DMS153 treated with DMSO at 0.1 percent for 48 hours (cell line): ENCODE results near the gene ANKS1B.
"Not testable (repeated sequence)": the region's sequence is repeated elsewhere in the genome, so short reads cannot be mapped to it uniquely, and the experiment has no call there.

Experiments
- DNase-seq: peaks from one replicate; lab custom pipeline; 2025; ENCODE audit not compliant: unreplicated experiment; lab: John Stamatoyannopoulos, UW

Gene ANKS1B

DNA sequence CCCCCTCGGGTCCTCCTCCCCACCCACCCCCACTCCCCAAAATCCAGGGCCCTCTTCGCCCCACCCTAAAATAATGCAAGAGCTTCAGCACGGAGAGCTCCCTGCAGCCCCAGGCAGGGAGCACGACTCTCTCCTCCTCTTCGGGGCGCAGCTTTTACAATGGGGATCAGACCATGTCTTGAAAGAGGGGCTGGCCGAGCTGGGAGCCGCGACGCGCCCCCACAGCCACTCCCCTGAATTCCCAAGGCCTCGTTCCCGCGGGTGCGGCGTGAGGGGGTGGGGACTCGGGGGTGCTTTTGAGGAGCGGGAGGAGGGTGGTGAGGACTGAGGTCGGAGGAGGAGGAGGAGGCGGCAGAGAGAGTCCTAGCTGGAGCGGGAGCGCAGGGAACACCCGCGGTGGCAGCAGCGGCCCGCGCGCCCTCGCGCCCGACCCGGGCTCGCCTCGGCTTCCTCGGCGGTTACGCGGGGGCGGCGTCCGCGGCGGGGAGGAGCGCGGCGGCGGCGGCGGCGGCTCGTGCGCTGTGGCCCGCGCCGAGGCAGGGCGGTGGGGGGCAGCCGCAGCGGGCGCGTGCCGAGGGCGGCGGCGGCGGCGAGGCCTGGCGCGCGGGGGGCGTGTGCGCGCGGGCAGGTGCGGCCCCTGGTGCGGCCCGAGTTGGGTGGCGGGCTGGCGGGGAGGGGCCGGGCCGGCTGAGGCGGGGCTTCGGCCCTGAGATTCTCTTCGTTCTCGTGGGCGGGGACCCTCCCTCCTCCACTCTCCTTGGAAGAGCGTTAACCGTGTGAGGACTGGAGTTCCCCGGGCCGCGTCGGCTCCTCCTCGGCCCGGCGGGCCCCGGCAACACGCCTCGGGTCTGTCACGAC is at the start of gene ANKS1B:
Gene ANKS1B, minus strand, starts transcription at position 666 of the 858 bp plus-strand sequence. CDS start 699 bp downstream, outside the sequence.
- DNase-seq: no peak

DNA sequence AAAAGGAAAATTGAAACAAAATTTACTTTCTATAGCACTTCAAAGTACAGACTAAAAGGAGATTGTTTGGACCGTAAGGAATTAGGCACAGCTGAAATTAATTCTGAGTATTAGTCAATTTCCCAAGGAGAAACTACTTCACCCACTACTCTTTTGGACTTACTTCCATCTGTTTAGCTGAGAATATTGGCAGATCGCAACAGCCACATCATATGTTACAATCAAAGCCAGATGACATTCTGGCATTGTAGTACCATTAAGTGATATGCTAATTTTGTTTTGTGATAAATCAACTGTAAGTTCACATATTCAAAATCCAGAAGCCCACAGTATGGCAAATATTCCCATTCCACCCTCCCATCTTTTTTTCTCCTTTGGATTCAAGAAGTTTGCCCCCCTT is 47.1 kb upstream of the ANKS1B start:
- no peak for DNase-seq

DNA sequence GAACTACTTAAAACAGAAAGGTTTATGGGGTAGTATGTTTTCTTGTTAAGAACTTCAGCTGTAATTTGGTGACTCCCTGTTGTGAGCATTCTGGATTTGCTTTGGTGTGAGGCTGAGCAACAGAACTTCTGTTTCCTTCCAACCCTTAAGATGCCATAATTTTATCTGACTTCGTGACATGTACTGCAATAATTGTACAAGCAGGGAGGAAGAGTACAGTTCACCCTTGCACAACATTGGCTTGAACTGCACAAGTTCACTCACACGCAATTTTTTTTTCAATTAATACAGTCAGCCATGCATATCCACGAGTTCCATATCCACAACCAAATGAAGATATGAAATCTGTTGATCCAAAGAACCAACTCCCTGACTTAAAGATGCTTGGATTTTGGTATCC is 42.9 kb upstream of the ANKS1B start:
- no peak for DNase-seq

DNA sequence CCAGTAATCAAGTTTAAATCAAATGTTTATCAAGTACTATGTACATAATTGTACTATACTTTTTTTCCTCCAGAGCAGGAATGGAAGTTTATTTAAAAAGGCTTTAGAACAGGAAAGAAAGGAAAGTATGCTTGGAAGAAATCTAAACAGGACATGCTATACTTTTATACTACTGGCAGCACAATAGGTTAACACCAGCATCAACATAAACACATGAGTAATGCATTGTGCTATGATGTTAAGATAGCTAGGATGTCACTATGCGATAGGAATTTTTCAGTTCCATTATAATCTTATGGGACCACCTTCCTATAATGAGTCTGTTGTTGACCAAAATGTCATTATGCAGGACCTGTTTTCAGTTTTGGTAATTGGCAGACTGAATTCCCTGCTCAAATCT is 41.5 kb upstream of the ANKS1B start:
- DNase-seq: no peak

DNA sequence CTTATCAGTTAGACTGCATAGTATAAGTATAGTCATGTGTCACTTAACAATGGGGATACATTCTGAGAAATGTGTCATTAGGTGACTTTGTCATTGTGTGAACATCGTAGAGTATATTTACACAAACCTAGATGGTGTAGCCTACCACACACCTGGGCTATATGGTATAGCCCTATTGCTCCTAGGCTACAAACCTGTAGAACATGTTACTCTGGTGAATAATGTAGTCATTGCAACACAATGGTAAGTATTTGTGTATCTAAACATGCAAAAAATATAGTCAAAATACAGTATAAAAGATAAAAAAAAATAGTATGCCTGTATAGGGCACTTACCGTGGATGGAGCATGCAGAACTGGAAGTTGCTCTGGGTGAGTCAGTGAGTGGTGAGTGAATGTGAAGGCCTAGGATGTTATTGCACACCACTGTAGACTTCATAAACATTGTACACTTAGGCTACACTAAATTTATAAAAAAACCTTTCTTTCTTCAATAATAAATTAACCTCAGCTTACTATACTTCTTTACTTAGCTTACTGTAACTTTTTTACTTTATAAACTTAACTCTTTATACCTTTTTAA is 40.3 kb upstream of the ANKS1B start:
- no peak for DNase-seq

DNA sequence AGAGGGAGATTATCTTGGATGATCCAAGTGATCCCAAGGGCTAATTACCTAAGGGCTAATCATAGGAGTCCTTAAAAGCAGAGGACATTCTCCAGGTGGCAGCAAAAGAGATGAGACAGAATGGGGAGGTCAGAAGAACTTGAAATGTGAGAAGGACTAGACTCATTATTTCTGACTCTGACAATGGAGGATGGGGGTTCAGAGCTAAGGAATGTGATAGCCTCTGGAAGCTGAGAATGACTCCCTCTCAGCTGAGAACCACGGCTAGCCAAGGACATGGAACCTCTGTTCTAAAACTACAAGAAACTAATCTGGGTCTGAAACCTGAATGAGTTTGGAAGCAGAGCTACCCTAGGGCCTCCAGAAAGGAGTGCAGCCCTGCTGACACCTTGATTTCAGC is 35.6 kb upstream of the ANKS1B start:
- no peak for DNase-seq

DNA sequence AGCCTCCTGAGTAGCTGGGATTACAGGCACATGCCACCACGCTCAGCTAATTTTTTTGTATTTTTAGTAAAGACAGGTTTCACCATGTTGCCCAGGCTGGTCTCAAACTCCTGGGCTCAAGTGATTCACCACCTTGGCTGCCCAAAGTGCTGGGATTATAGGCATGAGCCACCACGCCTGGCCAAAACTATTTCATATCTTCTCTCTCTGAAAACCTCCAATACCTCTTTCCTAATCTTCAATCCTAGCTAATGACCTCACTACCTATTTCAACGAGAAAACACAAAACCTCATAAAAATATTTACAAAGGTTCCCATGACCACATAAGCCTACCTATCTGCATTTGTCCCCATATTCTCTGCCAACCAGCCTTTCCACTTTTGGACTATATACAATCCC is 32.3 kb upstream of the ANKS1B start:
- DNase-seq: no peak

DNA sequence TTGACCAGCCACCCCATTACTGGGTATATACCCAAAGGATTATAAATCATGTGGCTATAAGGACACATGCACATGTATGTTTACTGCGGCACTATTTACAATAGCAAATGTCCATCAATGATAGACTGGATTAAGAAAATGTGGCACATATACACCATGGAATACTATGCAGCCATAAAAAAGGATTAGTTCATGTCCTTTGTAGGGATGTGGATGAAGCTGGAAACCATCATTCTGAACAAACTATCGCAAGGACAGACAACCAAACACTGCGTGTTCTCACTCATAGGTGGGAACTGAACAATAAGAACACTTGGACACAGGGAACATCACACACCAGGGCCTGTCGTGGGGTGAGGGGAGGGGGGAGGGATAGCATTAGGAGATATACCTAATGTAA is 31.6 kb upstream of the ANKS1B start:
- DNase-seq: not testable (repeated sequence)

DNA sequence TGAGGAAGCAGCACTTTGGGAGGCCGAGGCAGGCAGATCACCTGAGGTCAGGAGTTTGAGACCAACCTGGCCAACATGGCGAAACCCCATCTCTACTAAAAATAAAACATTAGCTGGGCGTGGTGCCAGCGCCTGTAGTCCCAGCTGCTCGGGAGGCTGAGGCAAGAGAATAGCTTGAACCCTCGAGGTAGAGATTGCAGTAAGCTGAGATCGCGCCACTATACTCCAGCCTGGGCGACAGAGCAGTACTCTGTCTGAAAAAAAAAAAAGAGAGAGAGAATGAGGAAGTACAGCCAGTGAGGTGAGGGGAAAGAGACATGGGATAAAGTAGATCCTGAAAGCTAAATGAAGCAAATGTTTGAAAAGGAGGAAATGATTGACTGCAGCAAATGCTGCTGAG is 21.1 kb upstream of the ANKS1B start:
- DNase-seq: not testable (repeated sequence)

DNA sequence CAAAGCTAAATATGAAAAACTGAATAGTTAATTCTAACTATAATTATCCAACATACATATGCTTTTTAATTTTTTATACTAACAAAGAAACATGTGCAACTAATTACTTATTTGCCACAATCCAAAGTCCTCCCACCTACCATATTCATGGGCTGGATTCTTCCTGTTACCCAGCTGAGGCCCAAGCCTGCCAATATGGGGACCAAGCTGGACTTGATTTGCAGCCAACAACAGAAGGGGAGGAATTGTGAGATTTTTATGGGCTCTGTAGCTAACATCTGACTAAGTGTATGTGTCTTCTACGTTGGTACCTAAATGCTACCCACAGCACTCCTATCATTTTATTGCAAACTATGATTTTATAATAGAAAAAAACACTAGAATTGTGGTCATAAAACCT is 13.1 kb upstream of the ANKS1B start:
- DNase-seq: no peak

DNA sequence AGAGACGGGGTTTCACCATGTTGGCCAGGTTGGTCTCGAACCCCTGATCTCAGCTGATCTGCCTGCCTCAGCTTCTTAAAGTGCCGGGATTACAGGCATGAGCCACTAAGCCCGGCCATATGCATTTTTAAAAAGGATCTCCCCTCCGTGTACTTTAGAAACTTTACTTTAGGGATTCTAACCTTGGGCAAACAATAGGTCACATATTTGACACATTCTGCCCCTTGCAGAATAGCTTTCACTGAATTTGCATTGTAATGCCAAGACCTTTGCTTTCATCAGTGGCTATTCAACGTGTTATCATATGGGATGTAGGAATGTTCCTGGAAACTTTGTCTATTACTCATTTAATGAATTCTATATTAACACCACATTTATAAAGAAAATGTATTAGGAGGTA is 11.4 kb upstream of the ANKS1B start:
- DNase-seq: no peak

DNA sequence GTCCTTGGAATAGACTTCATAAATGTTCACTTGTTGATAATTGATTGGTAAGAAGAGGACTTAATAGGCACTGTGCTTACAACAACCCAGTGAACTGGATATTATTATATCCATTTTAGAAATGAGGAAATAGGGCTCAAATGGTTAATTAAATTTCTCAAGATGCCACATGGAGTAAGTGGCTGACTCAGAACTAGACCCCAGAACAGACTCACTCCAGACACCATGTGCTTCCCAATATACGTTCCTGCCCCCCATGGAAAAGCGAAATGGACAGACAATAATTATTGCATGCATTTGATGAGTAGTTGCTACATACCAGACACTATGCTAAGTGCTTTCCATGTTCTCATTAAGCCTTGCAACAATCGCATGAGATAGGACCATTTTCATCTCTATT is 895 bp upstream of the ANKS1B start:
- DNase-seq: no peak

DNA sequence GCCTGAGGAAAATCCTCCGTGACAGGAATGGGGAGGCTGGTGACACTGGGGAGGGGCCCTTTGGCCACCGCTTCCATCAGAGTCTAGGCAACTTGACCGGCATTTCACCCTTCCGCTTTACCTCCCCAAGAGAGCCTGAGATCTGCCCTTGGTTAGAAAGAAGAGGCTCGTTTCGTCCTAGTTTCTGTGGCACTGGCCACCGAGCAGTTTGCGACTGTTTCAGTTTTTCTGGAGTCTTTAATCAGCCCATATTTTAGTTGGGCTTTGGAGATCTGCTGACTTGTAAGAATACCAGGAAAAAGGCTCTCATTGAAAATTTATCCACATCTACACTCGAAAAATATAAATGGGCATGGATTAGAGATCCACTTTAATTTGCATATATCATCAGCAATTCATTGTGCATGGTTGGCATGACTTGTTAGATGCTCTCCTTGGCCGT is 414 bp upstream of the ANKS1B start:
- DNase-seq: peak; percentile 14

DNA sequence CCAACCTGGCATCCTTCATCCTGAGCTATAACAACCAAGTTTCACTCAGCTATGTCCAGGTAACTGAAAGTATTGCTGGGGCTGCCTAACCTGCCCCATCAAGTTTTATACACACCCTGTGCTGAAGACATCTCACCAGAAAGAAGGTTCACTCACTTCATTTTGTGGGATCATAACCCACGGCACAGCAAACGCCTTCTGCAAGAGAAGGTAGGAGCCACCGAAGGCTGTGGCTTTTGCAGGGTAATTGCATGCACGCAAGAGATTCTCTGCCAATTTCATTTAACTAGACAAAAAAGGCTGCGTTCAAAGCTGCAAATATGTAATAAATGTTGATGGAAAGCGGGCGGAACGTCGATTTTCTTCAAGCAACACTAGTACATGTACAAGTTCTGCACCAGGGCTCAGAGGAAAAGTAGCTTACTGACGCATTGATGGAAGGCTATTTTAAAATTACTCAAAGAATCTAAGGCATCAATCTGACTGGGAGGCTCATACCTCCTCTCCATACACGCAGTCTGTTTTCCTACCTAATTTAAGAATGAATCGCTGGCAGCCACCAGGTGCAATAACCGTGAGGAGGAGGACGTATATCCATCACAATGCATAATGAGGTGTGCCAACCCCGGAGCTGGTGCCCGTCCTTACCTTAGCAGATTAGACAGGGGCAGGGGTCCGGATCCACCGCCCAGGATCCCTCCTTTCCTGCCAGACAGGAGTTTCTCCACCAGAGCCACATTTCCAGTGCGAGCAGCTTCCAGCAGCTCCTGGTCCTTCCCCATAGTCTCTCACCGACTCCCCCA is 1.1 kb downstream of the ANKS1B start:
- no peak for DNase-seq

DNA sequence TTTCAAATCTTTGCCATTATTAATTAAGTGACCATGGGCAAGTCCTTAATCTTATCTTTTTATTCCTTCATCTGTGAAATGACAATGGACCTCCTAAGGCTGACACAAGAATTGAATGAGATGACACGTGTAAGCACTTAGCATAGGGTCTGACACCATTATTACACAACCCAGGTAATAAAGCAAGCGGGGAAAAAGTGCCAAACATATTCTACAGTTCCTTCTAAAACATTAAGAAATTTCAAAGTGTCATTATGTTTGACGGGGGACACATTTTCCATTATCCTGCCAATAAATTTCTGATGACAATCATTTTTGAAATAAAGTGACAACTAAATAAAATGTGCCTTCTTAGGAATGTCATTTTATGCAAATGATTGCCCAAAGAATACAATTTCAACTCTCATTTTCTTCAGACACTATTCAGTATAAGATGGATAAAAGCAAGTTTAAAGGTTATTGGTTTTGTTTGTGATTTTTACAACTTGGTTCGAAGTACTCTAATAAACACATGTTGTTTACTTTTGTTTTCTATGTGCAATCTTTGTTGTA is 3.0 kb downstream of the ANKS1B start:
- DNase-seq: no peak

DNA sequence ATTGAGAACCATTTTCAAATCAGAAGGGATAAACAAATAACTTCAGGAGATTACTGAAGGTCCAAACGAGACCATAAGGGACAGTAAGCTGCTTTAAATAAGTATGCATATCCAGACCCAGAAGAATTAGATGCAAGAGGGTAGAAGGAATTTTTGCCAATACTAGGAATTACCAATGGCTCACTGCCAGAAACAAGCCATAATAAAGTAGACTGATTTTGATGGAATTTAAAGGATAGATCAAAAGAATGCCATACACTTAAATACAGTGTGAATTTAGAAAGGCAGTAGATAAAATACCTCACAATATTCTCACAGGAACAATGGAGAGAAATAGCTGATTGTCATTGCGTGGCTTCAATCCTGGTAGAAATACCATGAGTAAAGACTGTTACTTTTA is 5.3 kb downstream of the ANKS1B start:
- no peak for DNase-seq

DNA sequence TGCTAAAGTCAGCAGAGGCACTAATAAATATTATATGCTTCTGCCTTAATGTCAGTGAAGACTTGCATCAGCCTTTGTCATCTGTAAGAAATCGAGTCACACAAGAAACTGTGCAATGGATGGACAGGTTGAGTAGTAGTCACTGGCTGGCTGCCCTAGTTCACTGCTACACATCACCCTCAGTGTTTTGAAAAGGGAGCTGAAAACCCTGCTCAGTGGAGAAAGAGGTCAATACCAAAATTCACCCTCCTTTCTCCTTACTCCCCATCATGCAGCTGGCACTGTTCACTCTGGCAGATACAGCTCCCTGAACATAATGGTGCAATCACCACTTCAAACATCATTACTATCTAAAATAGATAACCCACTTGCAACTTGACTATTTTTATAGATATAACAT is 6.6 kb downstream of the ANKS1B start:
- DNase-seq: no peak

DNA sequence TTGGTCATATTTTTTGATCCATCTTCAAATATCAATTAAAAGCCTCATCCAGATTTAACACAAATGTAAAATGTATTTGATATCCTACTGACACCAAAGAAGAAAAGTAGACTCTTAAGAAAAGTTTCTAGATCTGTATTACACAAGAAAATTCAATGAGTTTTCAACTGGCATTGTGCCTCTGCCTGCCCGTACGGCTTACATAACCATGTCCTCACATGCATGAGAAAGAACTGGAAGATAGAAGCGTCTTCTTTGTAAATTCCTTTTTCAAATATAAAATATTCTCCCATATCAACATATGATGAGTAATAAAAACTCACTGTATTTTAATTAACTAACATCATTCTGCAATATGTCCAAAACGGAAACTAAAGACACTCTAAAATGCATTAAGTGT is 7.2 kb downstream of the ANKS1B start:
- no peak for DNase-seq

DNA sequence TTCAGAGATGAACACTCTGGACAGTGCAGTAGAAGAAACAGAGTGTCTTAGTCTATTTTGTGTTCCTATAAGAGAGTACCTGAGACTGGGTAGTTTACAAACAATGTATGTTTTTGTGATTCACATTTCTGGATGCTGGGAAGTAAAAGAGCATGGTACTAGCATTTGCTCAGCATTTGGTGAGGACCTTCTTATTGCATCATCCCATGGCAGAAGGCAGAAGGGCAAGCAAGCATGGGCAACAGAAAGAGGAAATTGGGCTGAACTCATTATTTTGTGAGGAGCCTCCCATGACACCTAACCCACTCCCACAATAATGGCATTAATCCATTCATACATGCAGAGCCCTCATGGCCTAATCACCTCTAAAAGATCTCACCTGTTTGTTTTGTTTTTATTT is 8.0 kb downstream of the ANKS1B start:
- no peak for DNase-seq

DNA sequence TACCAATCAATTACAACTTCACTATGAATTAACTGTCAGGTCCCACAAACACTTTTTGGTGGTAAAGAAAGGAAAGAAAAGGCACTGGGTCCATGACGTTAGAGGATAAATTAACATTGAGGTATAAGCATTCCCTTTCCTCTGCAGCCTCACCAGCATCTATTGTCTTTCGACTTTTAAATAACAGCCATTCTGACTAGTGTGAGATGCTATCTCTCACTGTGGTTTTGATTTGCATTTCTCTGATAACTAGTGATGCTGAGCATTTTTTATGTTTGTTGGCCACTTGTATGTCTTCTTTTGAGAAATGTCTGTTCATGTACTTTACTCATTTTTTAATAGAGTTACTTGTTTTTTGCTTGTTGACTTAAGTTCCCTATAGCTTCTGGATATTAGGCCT is 9.4 kb downstream of the ANKS1B start:
- DNase-seq: no peak

DNA sequence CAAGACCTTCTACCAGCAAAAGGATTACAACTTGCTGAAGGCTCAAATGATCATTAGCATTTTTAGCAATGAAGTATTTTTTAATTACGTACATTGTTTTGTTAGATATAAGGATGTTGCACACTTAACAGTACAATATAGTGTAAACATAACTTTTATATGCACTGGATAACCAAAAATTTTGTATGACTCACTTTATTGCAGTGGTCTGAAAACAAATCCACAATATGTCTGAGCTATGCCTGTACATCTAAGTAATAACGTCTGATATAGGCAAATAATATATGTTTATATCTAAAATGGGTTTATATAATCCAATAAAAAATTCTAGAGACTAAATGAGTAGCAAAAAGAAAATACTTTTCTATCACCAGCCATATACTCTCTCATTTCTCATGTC is 10.6 kb downstream of the ANKS1B start:
- DNase-seq: no peak

DNA sequence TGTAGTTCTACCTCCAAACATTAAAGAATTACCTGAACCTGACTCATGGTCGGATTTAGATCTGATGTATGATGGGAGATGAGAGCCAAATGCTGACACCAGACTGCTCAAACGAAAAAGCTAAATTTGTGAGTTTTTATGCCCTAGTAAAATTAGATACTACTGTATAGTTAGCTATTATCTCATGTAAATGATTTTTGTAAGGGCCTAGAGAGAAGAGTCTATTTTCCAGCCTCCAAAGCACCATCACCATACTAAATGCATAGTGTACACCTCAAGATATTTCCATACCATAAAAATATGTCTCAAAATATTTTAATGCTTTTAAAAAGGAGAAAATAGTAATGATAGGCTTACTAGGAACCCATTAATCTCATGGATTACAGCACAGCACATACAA is 18.3 kb downstream of the ANKS1B start:
- DNase-seq: no peak
